ENCODE measurements around the gene UTS2R.
A peak's percentile ranks its signal among the peaks of the same experiment; 100 is the strongest.

The UTS2R gene

DNA sequence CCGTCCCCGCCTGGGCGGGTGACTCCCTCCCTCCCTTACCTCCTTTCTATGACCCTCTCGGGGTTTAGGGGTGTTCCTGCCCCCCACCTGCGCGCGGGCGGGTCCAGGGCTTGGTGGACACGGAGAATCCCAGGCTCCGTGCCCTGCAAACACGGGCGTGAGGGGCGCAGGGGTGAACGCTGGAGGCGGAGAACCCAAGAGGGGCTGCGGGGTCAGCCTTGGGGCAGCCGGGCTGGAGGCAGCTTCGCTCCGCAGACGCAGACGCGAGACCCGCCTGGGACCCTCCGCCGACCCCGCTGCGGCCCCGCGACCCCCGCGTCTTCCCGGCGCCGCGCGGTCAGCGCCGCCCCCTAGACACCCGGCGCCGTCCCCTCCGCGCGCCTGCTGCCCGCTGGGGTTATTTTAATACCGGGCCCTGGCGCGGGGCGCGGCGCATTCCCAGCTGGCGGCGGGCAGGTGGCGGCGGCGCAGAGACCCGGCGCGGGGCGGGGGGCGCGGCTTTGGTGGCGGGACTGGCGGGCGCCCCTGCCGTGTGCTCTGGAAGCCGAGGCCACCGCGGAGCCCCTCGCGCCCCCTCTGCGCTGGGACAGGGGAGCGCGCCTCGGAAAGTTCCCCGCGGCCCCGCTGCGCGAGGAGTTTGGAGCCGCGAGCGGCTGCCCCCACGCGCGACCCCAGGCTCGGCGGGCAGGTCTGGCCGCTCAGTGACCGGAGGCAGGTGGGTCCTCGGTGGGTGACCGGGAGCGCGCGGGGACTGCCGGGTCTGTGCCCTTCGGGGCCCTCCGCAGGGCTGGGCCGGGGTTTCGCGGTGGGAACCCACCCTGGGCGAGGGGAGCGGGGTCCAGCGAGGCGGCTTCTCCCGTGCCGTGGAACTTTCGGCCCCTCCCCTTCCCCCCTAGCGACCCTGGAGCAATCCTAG lies at the start of gene UTS2R:
Gene UTS2R (plus strand): TSS at position 433 of the 916 bp plus-strand sequence. CDS start 2,560 bp downstream, outside the sequence.
- DNase-seq = no peak

- no peak for DNase-seq
Measured at GRCh38 chr17:82321947-82322466, 49.6 kb upstream of the UTS2R start.

- no peak for DNase-seq
Measured at GRCh38 chr17:82322526-82323453, 48.8 kb upstream of the UTS2R start.

DNA sequence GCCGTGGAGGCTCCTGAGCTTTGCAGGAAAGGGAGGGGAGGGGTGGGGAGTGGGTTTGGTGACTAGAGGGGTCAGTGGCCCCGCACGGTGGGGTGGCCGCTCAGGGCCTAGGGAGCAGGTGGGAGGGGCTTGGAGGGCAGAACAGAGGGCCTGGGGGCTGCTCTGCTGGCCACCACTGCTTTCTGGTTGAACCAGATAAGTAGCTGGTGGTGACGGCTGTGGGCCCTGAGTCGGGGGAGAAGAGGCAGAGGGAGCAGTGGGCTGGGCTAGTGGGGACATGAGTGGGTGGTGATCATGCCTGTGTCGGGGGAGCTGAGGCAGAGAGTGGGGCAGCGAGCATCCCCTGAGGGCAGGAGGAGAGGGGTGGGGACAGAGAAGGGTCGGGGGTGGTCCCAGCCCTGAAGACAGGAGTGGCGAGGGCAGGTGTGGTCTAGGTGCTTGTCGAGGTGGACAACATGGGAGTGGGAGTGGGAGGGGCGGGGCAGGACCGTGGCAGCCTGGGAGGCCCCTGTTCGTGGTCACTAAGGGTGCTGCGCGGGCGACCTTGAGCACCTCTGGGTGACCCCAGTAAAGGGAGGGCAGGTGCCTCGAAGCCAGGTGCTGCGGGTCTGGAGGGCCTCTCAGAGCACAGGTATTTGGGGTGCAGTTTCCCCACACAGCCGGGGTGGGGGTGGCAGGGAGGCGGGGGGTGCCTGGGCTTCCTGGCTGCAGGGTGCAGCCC lies 47.9 kb upstream of the UTS2R start:
- DNase-seq = no peak

GRCh38 chr17:82324566-82325285 lies 46.8 kb upstream of the UTS2R start:
- no peak for DNase-seq

DNA sequence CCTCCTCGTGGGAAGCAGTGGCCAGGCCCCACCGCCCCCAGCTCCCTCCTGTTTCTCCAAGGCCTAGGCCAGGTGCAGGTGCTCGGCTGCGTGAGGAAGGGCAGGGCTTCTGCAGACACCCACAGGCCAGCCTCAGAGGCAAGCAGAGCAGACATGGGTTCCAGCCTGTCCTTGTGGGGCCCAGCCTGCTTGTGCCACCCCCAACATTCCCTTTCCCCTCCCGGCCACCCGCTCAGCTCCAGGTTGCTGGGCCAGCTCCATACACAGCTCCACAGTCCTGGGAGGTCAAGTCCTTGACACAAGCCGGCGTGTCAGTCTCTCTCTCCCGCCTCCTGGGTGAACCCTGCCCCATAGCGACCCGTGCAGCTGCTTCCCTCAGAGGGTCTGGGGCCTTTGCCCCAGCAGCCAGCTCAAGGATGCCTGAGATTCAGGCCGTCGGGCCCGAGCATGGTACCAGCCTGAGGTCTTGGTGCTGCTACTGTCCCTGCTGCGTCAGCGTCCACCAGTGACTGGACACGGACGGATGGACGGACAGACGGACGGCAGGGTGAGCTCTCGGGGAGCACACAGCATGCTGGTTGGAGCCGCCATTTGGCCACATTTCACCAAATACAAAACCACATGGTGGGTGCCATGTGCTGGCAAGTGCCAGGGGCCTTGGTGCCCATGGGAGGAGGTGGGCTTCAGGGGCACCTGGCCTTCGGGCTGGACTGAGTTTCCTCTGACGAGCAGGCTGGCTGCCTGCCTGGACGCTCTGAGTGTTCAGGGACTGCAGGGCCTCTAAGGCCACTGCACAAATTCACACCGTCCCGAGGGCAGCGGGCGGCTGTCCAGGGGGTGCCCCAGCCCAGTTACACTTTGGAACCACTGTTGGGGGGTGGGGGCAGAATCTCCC lies 46.0 kb upstream of the UTS2R start:
- no peak for DNase-seq

GRCh38 chr17:82327289-82327688 lies 44.3 kb upstream of the UTS2R start:
- DNase-seq = no peak

GRCh38 chr17:82327757-82328140 lies 43.8 kb upstream of the UTS2R start:
- DNase-seq = no peak

- no peak for DNase-seq
Measured at GRCh38 chr17:82328141-82328993, 43.2 kb upstream of the UTS2R start.

DNA sequence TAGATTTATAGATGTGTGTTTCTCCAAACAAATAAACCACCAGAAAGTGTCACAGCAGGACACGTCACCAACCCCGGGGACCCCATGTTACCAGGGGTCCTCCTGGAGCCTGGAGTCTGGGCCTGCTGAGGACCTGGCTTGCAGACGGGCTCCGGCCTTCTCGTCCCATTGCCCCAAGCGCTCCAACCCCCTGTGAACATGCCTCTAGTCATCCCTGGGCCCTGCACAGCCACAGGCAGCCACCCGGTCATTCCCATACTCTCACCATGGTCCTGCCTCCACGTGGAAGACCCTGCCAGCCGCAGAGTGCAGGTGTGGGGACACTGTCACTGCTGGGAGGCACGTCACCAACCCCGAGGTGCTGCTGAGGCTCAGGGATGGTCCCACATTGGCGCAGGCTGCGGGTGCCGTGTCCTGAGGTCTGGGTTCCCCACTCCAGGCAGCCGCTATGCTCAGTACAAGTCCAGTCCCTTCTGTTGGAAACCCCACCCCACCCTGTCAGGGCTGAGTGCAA lies 42.5 kb upstream of the UTS2R start:
- no peak for DNase-seq

GRCh38 chr17:82329683-82330321 lies 41.8 kb upstream of the UTS2R start:
- no peak for DNase-seq

GRCh38 chr17:82330322-82331239 lies 41.0 kb upstream of the UTS2R start:
- DNase-seq = peak; percentile 87

- DNase-seq = no peak
Measured at GRCh38 chr17:82331345-82331939, 40.1 kb upstream of the UTS2R start.

- DNase-seq = no peak
Measured at GRCh38 chr17:82332669-82333278, 38.8 kb upstream of the UTS2R start.

DNA sequence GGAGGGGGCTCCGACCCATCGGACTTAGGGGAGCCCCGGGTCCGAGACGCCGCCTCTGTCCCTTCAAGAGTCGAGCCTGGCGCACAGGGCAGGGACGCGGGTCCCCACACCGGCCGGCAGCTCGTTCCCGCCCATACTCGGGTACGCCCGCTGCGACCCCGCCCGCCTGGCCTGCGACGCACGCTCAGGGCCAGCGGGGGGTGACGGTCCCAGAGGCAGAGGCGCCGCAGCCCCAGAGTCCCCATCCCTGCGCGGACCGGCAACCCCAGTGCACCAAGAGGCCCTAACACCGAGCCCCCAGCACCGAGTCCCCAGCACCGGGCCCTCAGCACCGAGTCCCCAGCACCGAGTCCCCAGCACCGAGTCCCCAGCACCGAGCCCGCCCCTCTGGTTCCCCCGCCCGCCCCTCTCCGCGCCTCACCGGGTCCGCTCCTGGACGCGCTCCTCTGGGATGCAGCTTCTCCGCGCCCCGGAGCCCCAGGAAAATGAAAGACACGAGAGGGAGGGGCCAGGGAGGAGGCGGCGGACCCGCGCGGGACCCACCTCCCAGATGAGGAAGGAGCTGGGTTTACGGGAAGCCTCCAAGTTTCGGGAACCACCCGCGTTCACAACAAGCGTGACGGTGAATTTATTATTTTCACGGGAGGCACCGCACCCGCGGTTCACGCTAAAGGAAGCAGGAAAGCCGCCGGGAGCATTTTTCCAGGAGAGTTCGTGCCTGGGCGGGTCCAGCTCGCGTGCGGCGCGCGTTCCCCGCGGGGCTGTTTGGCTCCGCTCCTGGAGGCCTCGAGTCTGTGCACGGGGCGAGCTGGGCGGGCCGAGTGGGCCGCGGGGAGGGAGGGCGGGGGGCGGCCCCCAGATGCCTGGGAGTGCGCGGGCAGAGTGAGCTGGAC lies 38.0 kb upstream of the UTS2R start, which contains the start of gene SECTM1:
Gene SECTM1 (minus strand): TSS at position 488 of the 893 bp plus-strand sequence. CDS start 6,526 bp downstream, outside the sequence.
- DNase-seq = no peak

DNA sequence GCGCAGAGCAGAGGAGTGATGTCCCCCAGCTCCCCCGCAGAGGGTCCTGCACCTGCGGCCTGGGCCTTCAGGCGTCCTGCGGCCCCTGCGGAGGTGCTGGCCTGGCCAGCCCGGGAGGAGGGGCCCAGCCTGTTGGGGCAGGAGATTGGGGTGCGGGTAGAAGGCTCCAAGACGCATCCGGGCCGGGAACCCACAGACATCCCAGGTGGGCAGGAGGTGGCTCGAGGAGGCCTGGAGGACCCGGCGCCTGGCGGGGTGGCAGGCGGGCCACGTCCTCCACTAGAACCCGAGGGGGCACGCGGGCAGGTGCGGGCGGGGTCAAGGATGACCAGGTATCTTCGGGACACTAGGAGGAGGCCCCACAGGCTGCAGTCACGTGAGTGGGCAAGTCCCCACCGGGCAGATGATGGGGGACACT lies 37.4 kb upstream of the UTS2R start:
- DNase-seq = no peak
